GM12878 (cell line): ENCODE data around the gene COL26A1. TPM values are rescaled to one million over a fixed set of nuclear protein-coding genes. Genes with fewer than 3 reads are reported as not detected.

Experiments
- ATAC-seq: fragments of 200-7000 bp; cut with Tn5 transposase; 3 replicates; pipeline ENCODE4 v1.9.1; 2020; ENCODE audit warnings: mild to moderate bottlenecking, moderate library complexity
- BruUV-seq: library from RNA; stranded (reverse); fragments of 400-500 nt; replicated peaks from 2 replicates; lab custom pipeline; 2021; lab: Mats Ljungman, UMichigan
- CTCF ChIA-PET: fragments of 300-600 bp; sonication (Branson Sonifier 250); formaldehyde crosslinking; extraction: SDS; loops from one replicate; lab custom pipeline; 2021; ENCODE audit warnings: inconsistent platforms; lab: Yijun Ruan, JAX
- POLR2A ChIA-PET: fragments of 350-600 bp; formaldehyde crosslinking; extraction: SDS; loops from one replicate; lab custom pipeline; 2021; ENCODE audit warnings: inconsistent platforms; lab: Charles Lee
- RAD21 ChIA-PET: fragments of 300-600 bp; sonication (Branson Sonifier 250); formaldehyde crosslinking; loops from one replicate; lab custom pipeline; 2023; ENCODE audit warnings: antibody characterized with exemption; ENCODE audit not compliant: unreplicated experiment; lab: Charles Lee
- SMC1A ChIA-PET: fragments of 300-600 bp; sonication (Branson Sonifier 250); formaldehyde crosslinking; loops from one replicate; lab custom pipeline; 2023; ENCODE audit not compliant: unreplicated experiment, uncharacterized antibody; lab: Charles Lee
- DNase-seq: peaks from one replicate; pipeline ENCODE4 v3.0.0-alpha.2; 2011; ENCODE audit warnings: low read depth, low spot score
- FAIRE-seq: peaks from 3 replicates; lab custom pipeline; 2011; peaks lifted over from hg19 to GRCh38; lab: Jason Lieb, UNC
- H2AFZ ChIP-seq: 2 replicates; pipeline ENCODE4 v1.6.0; 2011; ENCODE audit warnings: low read depth, low read length, control low read depth; ENCODE audit not compliant: control insufficient read depth
- H3K27ac ChIP-seq: 2 replicates; pipeline ENCODE4 v1.5.1; 2011; ENCODE audit warnings: control low read depth; ENCODE audit not compliant: control insufficient read depth, insufficient read depth
- H3K27me3 ChIP-seq, 2 experiments: replicated peaks in 1 of 2; 2 replicates each; pipeline versions ENCODE4 v1.6.0 to v1.6.1; 2011; ENCODE audit warnings: low read length in 1 of 2; ENCODE audit not compliant: control insufficient read depth in 2 of 2, insufficient read depth in 2 of 2
- H3K36me3 ChIP-seq, 2 experiments: 2 replicates each; pipeline ENCODE4 v1.5.1; 2011; ENCODE audit warnings: low read length in 1 of 2; ENCODE audit not compliant: control insufficient read depth in 2 of 2, insufficient read depth in 2 of 2
- H3K4me1 ChIP-seq: 2 replicates; pipeline ENCODE4 v1.6.1; 2011; ENCODE audit warnings: mild to moderate bottlenecking, low read length, moderate library complexity, mixed read lengths; ENCODE audit not compliant: control insufficient read depth, insufficient read depth
- H3K4me2 ChIP-seq: 2 replicates; pipeline ENCODE4 v1.6.0; 2011; ENCODE audit warnings: control low read depth; ENCODE audit not compliant: control insufficient read depth, insufficient read depth
- H3K4me3 ChIP-seq: fragments of 200-600 bp; sonication (generic); 2 replicates; pipeline ENCODE4 v1.5.1; 2016
- H3K79me2 ChIP-seq: 2 replicates; pipeline ENCODE4 v1.6.0; 2011; ENCODE audit warnings: low read length; ENCODE audit not compliant: control insufficient read depth, insufficient read depth
- H3K9ac ChIP-seq: 2 replicates; pipeline ENCODE4 v1.8.0; 2011; ENCODE audit warnings: low read length, control low read depth, mixed read lengths; ENCODE audit not compliant: control insufficient read depth, insufficient read depth
- H3K9me3 ChIP-seq: replicated peaks from 3 replicates; pipeline ENCODE4 v1.5.1; 2011; ENCODE audit warnings: mild to moderate bottlenecking, low read length; ENCODE audit not compliant: control insufficient read depth, insufficient read depth
- H4K20me1 ChIP-seq: 2 replicates; pipeline ENCODE4 v1.6.0; 2011; ENCODE audit not compliant: control insufficient read depth, insufficient read depth
- BHLHE40 ChIP-seq, 2 experiments: fragments of 450-650 bp in 1 of 2; IDR thresholded peaks; 2 replicates each; pipeline ENCODE4 v1.6.1; 2011 to 2017; ENCODE audit warnings: low read depth in 2 of 2, borderline replicate concordance in 1 of 2, improper control_type of control experiment in 1 of 2, low read length in 1 of 2, mild to moderate bottlenecking in 1 of 2
- CHD2 ChIP-seq: IDR thresholded peaks from 2 replicates; pipeline ENCODE4 v1.6.1; 2011; ENCODE audit warnings: low read depth, low read length, improper control_type of control experiment, borderline replicate concordance
- CHD4 ChIP-seq: fragments of 200-600 bp; sonication (generic); IDR thresholded peaks from 2 replicates; pipeline ENCODE4 v1.6.1; 2016; ENCODE audit warnings: mild to moderate bottlenecking
- EGR1 ChIP-seq, 2 experiments: IDR thresholded peaks; 1 replicate in 1 of 2; 2 replicates in 1 of 2; pipeline ENCODE4 v1.6.1; 2011 to 2012; ENCODE audit warnings: low read depth in 2 of 2, low read length in 2 of 2, borderline replicate concordance in 1 of 2, mild to moderate bottlenecking in 1 of 2, moderate library complexity in 1 of 2
- GATAD2B ChIP-seq: fragments of 450-650 bp; conservative IDR thresholded peaks from 2 replicates; pipeline ENCODE4 v1.6.1; 2017; ENCODE audit warnings: low read depth, mild to moderate bottlenecking, moderate library complexity
- MXI1 ChIP-seq: fragments of 150-350 bp; IDR thresholded peaks from 2 replicates; pipeline ENCODE4 v1.6.1; 2011; ENCODE audit warnings: low read depth, mild to moderate bottlenecking, inconsistent platforms, low read length, improper control_type of control experiment
- MYC ChIP-seq: IDR thresholded peaks from 2 replicates; pipeline ENCODE4 v1.6.1; 2011; ENCODE audit warnings: mild to moderate bottlenecking, low read length, moderate library complexity, inconsistent platforms; ENCODE audit not compliant: insufficient read depth, insufficient replicate concordance, insufficient read length, severe bottlenecking
- PAX5 ChIP-seq: IDR thresholded peaks from 2 replicates; pipeline ENCODE4 v1.6.1; 2011; ENCODE audit warnings: low read depth, low read length, borderline replicate concordance
- SMAD5 ChIP-seq: IDR thresholded peaks from 2 replicates; pipeline ENCODE4 v1.6.1; 2016; ENCODE audit warnings: antibody characterized with exemption, low read depth
- STAT1 ChIP-seq: fragments of 450-650 bp; conservative IDR thresholded peaks from 2 replicates; pipeline ENCODE4 v1.6.1; 2014; ENCODE audit warnings: antibody characterized with exemption, mild to moderate bottlenecking
- TCF12 ChIP-seq: IDR thresholded peaks from 2 replicates; pipeline ENCODE4 v1.6.1; 2011; ENCODE audit warnings: low read depth, mild to moderate bottlenecking, low read length
- WGBS: methylation state at CpG from one replicate; pipeline ENCODE4 v1.1.6; 2016; ENCODE audit warnings: low lambda C conversion rate; ENCODE audit not compliant: insufficient replicate concordance, insufficient coverage; ENCODE audit errors: missing lambda C conversion rate; 5-methylcytosine and 5-hydroxymethylcytosine counted together
- in situ Hi-C: fragments of 300-500 bp; cut with MboI; formaldehyde crosslinking; loops from 9 replicates; pipeline ENCODE4 v1.14.3; 2018; ENCODE audit warnings: mixed read lengths
- intact Hi-C: fragments of 100-400 bp; cut with micrococcal nuclease; formaldehyde crosslinking; loops from one replicate; pipeline ENCODE4 v1.14.2; 2022; ENCODE audit not compliant: unreplicated experiment
- polyA plus RNA-seq, 11 experiments: library from polyadenylated mRNA; depleted of rRNA in 4 of 11; unstranded in 6 of 11; stranded (reverse) in 5 of 11; fragments of >200 nt; fragmentation: Nextera tagmentation in 4 of 11; fragmentation: Illumina TruSeq in 1 of 11; extraction: Ambion mirVana in 4 of 11; extraction: Trizol in 1 of 11; gene quantifications; 1 replicate in 1 of 11; 2 replicates in 10 of 11; pipeline versions ENCODE4 v1.2.1 to v1.2.3, GENCODE V29; 2011 to 2016; ENCODE audit warnings: inconsistent platforms in 2 of 11, missing spikeins in 2 of 11, low read depth in 1 of 11
- total RNA-seq, 4 experiments: library from RNA; depleted of rRNA in 3 of 4; stranded (reverse); fragments of >200 nt in 3 of 4; fragmentation: Illumina TruSeq in 1 of 4; extraction: Trizol in 1 of 4; gene quantifications; 2 replicates each; pipeline versions ENCODE4 v1.2.1 to v1.2.3, GENCODE V29; 2013 to 2021
- TF ChIP-seq, protein P1 (sequence below): IDR thresholded peaks from 2 replicates; pipeline ENCODE4 v1.6.1; 2012; ENCODE audit warnings: low read depth, low read length, improper control_type of control experiment

Gene COL26A1
- total and polyA plus RNA-seq, 10 of the 15 experiments (the other 5 are each of a cell fraction or from before 2014, with no cell fraction given): 0.08 TPM; not detected in 9

DNA sequence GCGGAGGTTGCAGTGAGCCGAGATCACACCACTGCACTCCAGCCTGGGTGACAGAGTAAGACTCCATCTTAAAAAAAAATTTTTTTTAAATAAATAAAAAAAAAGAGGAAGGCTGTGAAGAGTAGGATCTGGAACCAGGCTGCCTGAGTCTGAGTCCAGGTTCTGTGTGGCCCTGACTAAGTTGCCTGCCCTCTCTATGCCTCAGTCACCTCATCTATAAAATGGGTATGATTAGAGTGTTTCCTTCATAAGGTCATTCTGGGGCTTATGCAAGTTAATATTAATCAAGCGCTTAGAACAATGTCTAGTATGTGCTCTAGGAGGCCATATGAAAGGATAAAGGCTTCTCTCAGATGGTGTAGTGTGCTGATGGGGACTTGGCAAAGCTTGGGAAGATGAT is 12.3 kb downstream of the COL26A1 start (continued):
- TF ChIP-seq CHD4 (no peak), PAX5 (no peak)
- TF ChIP-seq, protein P1, sequence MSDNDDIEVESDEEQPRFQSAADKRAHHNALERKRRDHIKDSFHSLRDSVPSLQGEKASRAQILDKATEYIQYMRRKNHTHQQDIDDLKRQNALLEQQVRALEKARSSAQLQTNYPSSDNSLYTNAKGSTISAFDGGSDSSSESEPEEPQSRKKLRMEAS: no peak

GRCh38 chr7:101376601-101377000 is 13.9 kb downstream of the COL26A1 start:
- DNase-seq (no peak), ATAC-seq (no peak), FAIRE-seq (no peak)
- ChIA-PET CTCF (interaction anchor here (0.7 kb wide), 1 partner anchor 57 kb away, joined by 3 read pairs; no protein-coding TSS in a partner anchor), SMC1A (no interaction called here), RAD21 (interaction anchor here (1.3 kb wide), 1 partner anchor 12 kb away, joined by 5 read pairs; no protein-coding TSS in a partner anchor), POLR2A (no interaction called here)
- no TSS peak for BruUV-seq
- 42% methylated on average over 5 of the region's 5 CpGs for WGBS
- Histone ChIP-seq H3K9ac (no peak overlapping the region), H3K4me1 (no peaks in the 10 kb centered on the region), H3K4me3 (no peak overlapping the region), H3K4me2 (no peak overlapping the region), H3K79me2 (no peaks in the 10 kb centered on the region), H3K27me3 (peaks cover 0 to 4% of the 10 kb centered on the region in 2 experiments; a peak in 2 of 4 replicates), H3K27ac (no peak overlapping the region), H4K20me1 (no peaks in the 10 kb centered on the region), H2AFZ (no peak overlapping the region), H3K36me3 (no peaks in the 10 kb centered on the region), H3K9me3 (no peaks in the 10 kb centered on the region)
- in situ Hi-C loops (no loop called here), intact Hi-C loops (no loop called here)
- TF ChIP-seq EGR1 (IDR thresholded peaks at IDR 0.05; ENCODE audit: borderline replicate concordance in 1 of 2, low read depth in 2 of 2, low read length in 2 of 2) (no peak), BHLHE40 (IDR thresholded peaks at IDR 0.05; ENCODE audit: borderline replicate concordance in 1 of 2, low read depth in 2 of 2, low read length in 1 of 2) (no peak), MXI1 (no peak), MYC (no peak), STAT1 (no peak), CHD2 (no peak), SMAD5 (no peak), GATAD2B (no peak), TCF12 (no peak)
